IPS DF 19.7 (cell line): ENCODE results near the gene MAGI1.

ENCODE experiments used
- DNase-seq: peaks from one replicate; pipeline ENCODE4 v3.0.0-alpha.2; 2013; ENCODE audit warnings: low read depth, low spot score

MAGI1 gene

GRCh38 chr3:65717676-65718346, 320.9 kb downstream of the MAGI1 start:
- no peak for DNase-seq

DNA sequence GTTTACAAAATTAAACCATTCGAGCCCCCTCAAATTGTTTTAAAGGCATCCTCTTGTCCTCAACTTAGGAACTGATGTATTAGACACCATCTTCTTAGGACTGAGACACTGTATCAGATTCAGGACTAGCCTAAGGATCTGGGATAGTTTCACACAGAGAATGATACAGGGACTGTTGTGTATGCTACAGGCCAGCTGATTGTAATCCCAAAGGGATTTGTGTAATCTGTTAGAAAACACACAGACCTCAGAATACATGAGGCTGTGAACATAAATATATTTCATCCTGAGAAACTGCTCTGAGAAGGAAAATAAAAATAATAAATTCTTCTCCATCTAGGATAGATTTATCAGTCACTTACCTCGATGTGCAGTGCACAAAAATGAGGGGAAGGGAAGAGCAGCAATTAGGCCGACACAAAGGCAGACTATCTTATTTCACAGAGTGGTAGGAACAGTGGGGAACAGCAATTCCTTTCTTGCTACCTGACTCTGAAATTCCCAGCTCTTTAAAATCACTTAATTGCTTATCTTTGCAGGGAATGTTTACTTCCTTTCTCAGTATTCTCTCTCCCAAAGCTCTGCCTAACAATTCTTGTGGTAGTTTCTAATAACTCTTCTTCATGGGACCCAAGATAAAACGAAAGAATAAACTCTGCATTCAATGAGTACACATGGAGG, 322.5 kb downstream of the MAGI1 start:
- DNase-seq = no peak

DNA sequence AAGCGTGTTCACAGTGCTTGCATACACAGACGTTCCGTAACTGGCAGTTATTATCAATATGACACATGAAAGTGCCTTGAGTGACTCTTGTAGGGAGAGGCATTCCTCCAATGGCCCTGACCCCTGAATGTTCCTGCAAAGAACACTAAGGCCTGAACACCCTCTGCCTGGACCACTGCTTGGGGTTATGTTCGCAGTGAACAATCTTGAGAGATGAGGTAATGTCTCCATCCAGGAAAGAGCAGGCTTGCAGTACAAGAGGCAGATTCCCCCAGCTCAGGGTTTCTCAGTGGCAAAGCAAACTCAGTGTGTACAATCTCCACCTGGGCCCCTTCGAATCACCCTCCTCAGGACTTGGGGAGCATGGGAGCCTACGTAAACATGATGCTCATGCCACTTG, 324.6 kb downstream of the MAGI1 start:
- no peak for DNase-seq

DNA sequence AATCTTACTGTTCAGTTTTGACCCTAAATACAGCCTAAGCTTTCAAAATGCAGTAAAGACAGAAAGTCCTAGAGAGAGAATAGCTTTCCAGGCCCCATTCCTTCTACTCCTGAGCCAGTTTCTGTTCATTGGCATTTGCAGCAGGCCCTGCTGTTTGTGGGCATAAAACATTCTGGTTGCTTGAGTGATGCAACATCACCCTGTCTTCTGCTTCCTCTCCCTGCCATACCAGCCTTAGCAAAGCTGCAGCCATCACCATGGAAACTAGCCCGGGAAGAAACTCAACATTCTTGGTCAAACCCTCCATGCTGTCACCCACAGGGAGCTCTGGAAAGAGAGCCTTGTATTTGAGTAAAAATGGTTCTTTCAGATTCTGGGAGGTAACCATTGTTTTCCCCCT, 325.7 kb downstream of the MAGI1 start:
- DNase-seq = no peak

GRCh38 chr3:65712140-65712539, 326.6 kb downstream of the MAGI1 start:
- DNase-seq = no peak

- DNase-seq = no peak
These were observed 331.7 kb downstream of the MAGI1 start for GRCh38 chr3:65706776-65707568.

DNA sequence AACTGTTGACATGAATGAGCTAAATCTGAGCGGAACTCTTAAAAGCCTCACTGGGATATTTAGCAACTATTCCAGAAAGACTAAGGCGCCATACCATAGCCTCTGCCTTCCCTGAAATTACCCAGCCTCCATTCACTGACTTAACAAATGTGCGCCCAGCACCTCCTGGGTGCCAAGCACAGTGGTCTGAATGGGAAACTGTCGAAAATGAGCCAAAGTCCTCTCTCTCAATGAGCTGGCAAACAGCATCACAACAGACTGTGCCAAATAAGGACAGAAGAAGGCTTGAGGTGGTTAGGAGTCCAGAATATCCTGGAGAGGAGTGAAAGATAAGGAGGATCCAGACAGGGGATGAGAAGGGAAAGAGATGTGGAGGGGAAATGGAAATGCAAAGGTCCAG, 332.4 kb downstream of the MAGI1 start:
- no peak for DNase-seq

- no peak for DNase-seq
These were observed 334.9 kb downstream of the MAGI1 start for GRCh38 chr3:65703820-65704219.

- no peak for DNase-seq
These were observed 335.7 kb downstream of the MAGI1 start for GRCh38 chr3:65703026-65703425.

GRCh38 chr3:65702202-65702601, 336.5 kb downstream of the MAGI1 start:
- no peak for DNase-seq

GRCh38 chr3:65701516-65701915, 337.2 kb downstream of the MAGI1 start:
- no peak for DNase-seq

DNA sequence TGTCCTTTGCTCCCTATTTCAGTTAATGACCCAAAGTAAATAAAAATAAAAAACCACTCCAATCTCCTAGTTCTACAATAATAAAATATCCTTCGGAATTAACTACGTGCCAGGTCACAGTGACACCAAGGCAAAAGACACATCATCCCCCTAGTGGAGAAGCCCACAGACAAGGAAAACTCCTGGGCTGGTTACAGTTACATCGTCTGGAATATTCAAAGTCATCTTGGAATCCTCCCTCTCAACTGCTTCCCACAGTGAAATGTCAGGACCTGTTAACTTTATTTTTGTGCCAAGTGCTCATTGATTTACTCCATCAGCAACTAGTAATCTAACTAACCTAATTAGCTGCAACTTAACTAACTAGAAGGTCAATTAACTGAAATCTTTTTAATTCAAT, 349.3 kb downstream of the MAGI1 start:
- no peak for DNase-seq

DNA sequence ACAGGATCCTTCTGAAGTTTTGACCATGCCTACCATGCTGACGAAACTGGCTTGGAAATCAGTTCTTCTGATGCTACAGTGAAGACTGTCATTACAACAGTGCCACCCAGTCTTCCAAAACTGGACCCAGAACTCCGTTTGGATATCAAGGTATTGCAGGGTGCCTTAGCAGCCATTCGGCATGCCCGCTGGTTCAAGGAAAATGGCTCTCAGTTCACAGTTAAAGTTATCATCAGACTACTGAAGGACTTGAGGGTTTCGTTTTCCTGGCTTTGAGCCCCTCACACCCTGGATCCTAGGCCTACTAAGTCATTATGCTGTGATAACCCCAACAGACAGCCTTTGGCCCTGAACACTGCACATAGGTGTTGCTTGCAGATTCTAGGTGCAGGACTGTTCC, 351.0 kb downstream of the MAGI1 start:
- DNase-seq = no peak

DNA sequence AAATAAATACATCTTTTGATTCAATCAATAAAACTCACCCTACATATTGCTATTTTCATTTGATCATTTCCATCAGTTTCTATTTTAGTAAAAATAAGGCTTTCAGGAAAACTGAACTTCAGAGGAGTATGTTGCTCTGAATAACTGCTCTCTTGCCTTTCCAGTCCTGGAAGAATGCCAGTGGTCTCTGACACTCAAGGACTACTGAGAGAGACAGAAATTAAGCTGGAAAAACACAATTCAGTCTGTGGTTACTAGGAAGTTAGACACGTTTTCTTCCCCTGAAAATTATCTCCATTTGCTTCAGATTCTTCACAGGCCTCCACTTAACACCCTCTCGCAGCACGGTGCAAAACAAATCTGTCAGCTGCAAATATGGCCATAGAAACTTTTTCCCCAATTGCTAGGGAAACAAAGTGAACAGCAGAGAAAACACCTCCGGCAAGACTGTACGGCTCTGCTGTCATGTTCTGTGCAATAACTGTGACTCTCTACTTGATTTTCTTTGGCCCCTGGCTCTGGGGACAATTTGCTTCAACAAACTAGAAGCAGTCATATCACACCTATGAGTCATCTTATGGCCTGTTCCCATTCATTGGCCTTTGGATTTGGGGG, 353.0 kb downstream of the MAGI1 start:
- DNase-seq = no peak

GRCh38 chr3:65678516-65678915, 360.2 kb downstream of the MAGI1 start:
- no peak for DNase-seq

DNA sequence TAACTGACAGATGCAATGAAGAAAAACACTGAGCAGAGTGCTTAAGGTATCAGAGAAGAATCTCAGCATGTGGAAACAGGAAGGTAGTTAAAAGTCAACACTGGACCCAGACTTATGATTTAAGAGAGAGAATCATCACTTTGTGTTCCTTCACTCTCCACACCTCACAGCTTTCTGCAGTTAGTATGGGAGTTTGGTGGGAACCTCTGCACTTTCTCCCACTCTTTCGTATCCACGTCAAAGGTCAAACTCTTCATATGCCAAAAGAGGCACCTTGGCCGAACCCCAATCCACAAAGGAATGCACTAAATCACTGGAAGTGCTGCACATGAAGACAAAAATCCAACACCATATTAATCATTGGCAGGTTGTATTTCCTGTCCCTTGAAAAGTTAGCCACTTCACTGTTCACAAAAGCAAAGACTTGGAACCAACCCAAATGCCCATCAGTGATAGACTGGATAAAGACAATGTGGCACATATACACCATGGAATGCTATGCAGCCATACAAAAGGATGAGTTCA, 361.2 kb downstream of the MAGI1 start:
- DNase-seq = no peak

GRCh38 chr3:65676580-65676979, 362.1 kb downstream of the MAGI1 start:
- no peak for DNase-seq

DNA sequence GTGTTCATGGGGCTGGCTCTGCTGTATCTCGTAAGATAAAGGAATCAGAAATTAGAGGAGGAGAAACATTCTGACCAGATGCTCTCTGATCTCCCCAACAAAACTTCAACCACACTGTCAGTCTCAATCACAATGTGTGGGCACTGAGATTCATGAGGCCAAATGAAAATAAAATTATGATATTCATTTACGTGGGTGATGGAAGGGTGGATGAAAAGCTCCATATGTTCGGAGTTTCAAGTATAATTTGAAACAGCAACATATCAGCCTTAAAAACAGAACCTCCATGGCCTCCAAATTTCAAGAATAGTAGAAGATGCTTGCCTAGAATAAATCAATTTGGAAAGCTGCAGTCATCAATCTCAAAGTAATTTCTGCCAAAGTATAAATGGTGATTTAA, 363.7 kb downstream of the MAGI1 start:
- DNase-seq = no peak

GRCh38 chr3:65674226-65674625, 364.5 kb downstream of the MAGI1 start:
- DNase-seq = no peak

GRCh38 chr3:65672871-65673815, 365.6 kb downstream of the MAGI1 start:
- DNase-seq = no peak

DNA sequence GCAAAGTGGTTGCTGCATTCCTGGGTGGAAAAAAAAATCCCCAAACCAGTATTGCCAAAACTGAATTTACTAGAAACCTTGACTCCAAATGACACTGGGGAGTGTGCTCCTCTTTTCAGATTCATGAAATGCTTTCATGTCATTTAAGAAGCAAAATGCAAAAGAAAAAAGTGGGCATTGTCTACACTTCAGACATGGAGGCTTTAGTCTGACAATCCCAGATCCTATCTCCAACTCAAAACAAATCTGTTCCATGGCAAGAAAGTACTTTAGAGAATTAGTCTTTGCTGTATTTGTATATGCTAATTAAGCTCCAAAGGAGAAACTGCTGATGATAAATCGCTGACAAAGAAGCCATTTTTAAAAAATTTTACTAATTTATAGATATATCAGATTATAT, 366.7 kb downstream of the MAGI1 start:
- no peak for DNase-seq
